Stomach (tissue), 4 donors: ENCODE measurements around the gene STAT5B.

ENCODE experiments used
- POLR2A ChIP-seq, 4 donors: fragments of 450-650 bp; IDR thresholded peaks; one replicate each; pipeline ENCODE4 v1.6.1; 2016; ENCODE audit warnings: antibody characterized with exemption in 4 of 4, control low read depth in 2 of 4, mild to moderate bottlenecking in 1 of 4, moderate library complexity in 1 of 4
- POLR2AphosphoS5 ChIP-seq, 3 donors: sonication (generic); formaldehyde crosslinking; IDR thresholded peaks; one replicate each; pipeline ENCODE4 v1.6.1; 2016; ENCODE audit warnings: antibody characterized with exemption in 3 of 3
- TF ChIP-seq, protein P1 (sequence below), 7 experiments: fragments of 450-650 bp in 4 of 7; fragments of 200-600 bp in 3 of 7; sonication (generic) in 3 of 7; IDR thresholded peaks; one replicate each; pipeline ENCODE4 v1.5.1; 2016 to 2019; ENCODE audit warnings: antibody characterized with exemption in 7 of 7, control low read depth in 2 of 7, mild to moderate bottlenecking in 1 of 7

DNA sequence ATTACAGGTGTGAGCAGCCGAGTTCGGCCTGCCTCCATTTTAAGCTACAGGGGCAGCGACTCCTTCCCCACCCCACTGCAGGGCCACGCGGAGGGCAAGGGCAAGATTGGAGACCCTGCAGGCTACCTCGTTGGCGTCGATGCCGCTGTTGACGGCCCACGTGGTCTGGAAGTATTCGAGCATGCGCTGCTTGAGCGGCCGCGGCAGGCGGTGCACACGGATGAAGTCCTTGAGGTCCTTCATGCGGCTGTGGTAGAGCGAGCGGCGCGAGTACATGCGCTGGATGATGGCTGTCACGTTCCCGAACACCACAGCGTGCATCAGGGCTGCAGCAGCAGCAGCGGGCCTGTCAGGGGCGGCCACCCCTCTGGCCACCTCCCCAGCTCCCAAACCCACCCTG is 106.8 kb downstream of the STAT5B start:
- TF ChIP-seq, protein P1, sequence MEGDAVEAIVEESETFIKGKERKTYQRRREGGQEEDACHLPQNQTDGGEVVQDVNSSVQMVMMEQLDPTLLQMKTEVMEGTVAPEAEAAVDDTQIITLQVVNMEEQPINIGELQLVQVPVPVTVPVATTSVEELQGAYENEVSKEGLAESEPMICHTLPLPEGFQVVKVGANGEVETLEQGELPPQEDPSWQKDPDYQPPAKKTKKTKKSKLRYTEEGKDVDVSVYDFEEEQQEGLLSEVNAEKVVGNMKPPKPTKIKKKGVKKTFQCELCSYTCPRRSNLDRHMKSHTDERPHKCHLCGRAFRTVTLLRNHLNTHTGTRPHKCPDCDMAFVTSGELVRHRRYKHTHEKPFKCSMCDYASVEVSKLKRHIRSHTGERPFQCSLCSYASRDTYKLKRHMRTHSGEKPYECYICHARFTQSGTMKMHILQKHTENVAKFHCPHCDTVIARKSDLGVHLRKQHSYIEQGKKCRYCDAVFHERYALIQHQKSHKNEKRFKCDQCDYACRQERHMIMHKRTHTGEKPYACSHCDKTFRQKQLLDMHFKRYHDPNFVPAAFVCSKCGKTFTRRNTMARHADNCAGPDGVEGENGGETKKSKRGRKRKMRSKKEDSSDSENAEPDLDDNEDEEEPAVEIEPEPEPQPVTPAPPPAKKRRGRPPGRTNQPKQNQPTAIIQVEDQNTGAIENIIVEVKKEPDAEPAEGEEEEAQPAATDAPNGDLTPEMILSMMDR (IDR thresholded peaks at IDR 0.05): no peak
- TF ChIP-seq POLR2AphosphoS5 (IDR thresholded peaks at IDR 0.05) (no peak), POLR2A (IDR thresholded peaks at IDR 0.05) (no peak)
